Endothelial cell of umbilical vein (primary cell): Measurements from ENCODE around the gene MUC5AC. TPM values are rescaled to one million over a fixed set of nuclear protein-coding genes. Genes with fewer than 3 reads are reported as not detected.

Source experiments
- BruUV-seq: library from RNA; stranded (reverse); fragments of 400-500 nt; replicated peaks from 2 replicates; lab custom pipeline; 2021; lab: Mats Ljungman, UMichigan
- CTCF ChIA-PET: fragments of 300-600, 350-600 bp; sonication (Branson Sonifier 250); formaldehyde crosslinking; loops from one replicate; lab custom pipeline; 2021; ENCODE audit warnings: antibody characterized with exemption, inconsistent platforms; lab: Charles Lee
- POLR2A ChIA-PET: fragments of 300-600, 350-600 bp; sonication (Branson Sonifier 250); formaldehyde crosslinking; loops from one replicate; lab custom pipeline; 2021; ENCODE audit warnings: antibody characterized with exemption, inconsistent platforms; lab: Charles Lee
- DNase-seq: peaks from one replicate; pipeline ENCODE4 v3.0.0-alpha.2; 2011; ENCODE audit warnings: low read depth, low spot score
- FAIRE-seq: peaks from 2 replicates; lab custom pipeline; 2011; peaks lifted over from hg19 to GRCh38; lab: Jason Lieb, UNC
- H2AFZ ChIP-seq: 2 replicates; pipeline ENCODE4 v1.6.0; 2012; ENCODE audit warnings: low read depth, low read length, control low read depth, inconsistent platforms
- H3K27ac ChIP-seq: 2 replicates; pipeline ENCODE4 v1.5.1; 2011; ENCODE audit warnings: low read depth, mild to moderate bottlenecking, control low read depth, low read length, moderate library complexity; ENCODE audit not compliant: insufficient read depth
- H3K27me3 ChIP-seq, 2 experiments: 2 replicates each; pipeline versions ENCODE4 v1.6.0 to v1.6.1; 2011; ENCODE audit warnings: low read length in 2 of 2, mixed read lengths in 1 of 2; ENCODE audit not compliant: control insufficient read depth in 2 of 2, insufficient read depth in 2 of 2
- H3K36me3 ChIP-seq, 2 experiments: 2 replicates in 1 of 2; 3 replicates in 1 of 2; pipeline ENCODE4 v1.5.1; 2011; ENCODE audit warnings: low read length in 2 of 2, mild to moderate bottlenecking in 1 of 2, moderate library complexity in 1 of 2; ENCODE audit not compliant: control insufficient read depth in 2 of 2, insufficient read depth in 2 of 2; ENCODE audit errors: extremely low read depth in 1 of 2
- H3K4me1 ChIP-seq: 3 replicates; pipeline ENCODE4 v1.5.1; 2011; ENCODE audit warnings: mild to moderate bottlenecking, low read length; ENCODE audit not compliant: control insufficient read depth, insufficient read depth; ENCODE audit errors: extremely low read depth
- H3K4me2 ChIP-seq: 2 replicates; pipeline ENCODE4 v1.6.1; 2011; ENCODE audit warnings: low read length, control low read depth, mixed read lengths; ENCODE audit not compliant: insufficient read depth
- H3K4me3 ChIP-seq, 3 experiments: fragments of 200-600 bp in 1 of 3; sonication (generic), shearing (Covaris generic) in 1 of 3; replicated peaks in 1 of 3; 2 replicates each; pipeline ENCODE4 v1.5.1; 2011 to 2016; ENCODE audit warnings: control low read depth in 3 of 3, low read length in 3 of 3, mild to moderate bottlenecking in 2 of 3, inconsistent platforms in 1 of 3, low read depth in 1 of 3, moderate library complexity in 1 of 3; ENCODE audit not compliant: insufficient read depth in 1 of 3
- H3K79me2 ChIP-seq: 2 replicates; pipeline ENCODE4 v1.6.0; 2012; ENCODE audit warnings: low read length, inconsistent platforms; ENCODE audit not compliant: control insufficient read depth, insufficient read depth
- H3K9ac ChIP-seq: replicated peaks from 2 replicates; pipeline ENCODE3; 2011; ENCODE audit warnings: low read length, control low read depth; ENCODE audit not compliant: insufficient read depth; ENCODE audit errors: extremely low read depth
- H3K9me1 ChIP-seq: replicated peaks from 3 replicates; pipeline ENCODE4 v1.6.0; 2011; ENCODE audit warnings: mild to moderate bottlenecking, low read length; ENCODE audit not compliant: control insufficient read depth, insufficient read depth; ENCODE audit errors: extremely low read depth
- H3K9me3 ChIP-seq: replicated peaks from 2 replicates; pipeline ENCODE4 v1.5.1; 2012; ENCODE audit warnings: low read length, inconsistent platforms; ENCODE audit not compliant: control insufficient read depth, insufficient read depth
- H4K20me1 ChIP-seq: replicated peaks from 2 replicates; pipeline ENCODE3; 2011; ENCODE audit warnings: mild to moderate bottlenecking, low read length; ENCODE audit not compliant: control insufficient read depth, insufficient read depth; ENCODE audit errors: extremely low read depth
- CTCF ChIP-seq, 2 donors: IDR thresholded peaks; 1 replicate in 1 of 2; 2 replicates in 1 of 2; pipeline ENCODE4 v1.5.1; 2011; ENCODE audit warnings: low read length in 2 of 2, mild to moderate bottlenecking in 2 of 2, moderate library complexity in 2 of 2, control low read depth in 1 of 2, inconsistent platforms in 1 of 2, low read depth in 1 of 2; ENCODE audit not compliant: insufficient read depth in 1 of 2; ENCODE audit errors: extremely low read depth in 1 of 2
- EZH2 ChIP-seq: IDR thresholded peaks from 2 replicates; pipeline ENCODE4 v1.6.1; 2012; ENCODE audit warnings: borderline replicate concordance, low read depth, mild to moderate bottlenecking, moderate library complexity, low read length, inconsistent platforms; ENCODE audit not compliant: severe bottlenecking
- FOS ChIP-seq: IDR thresholded peaks from 2 replicates; pipeline ENCODE4 v1.6.1; 2011; ENCODE audit warnings: mild to moderate bottlenecking, low read length, moderate library complexity, borderline replicate concordance; ENCODE audit not compliant: insufficient read depth
- GATA2 ChIP-seq: IDR thresholded peaks from 2 replicates; pipeline ENCODE4 v1.7.0; 2011; ENCODE audit warnings: low read depth, mild to moderate bottlenecking, moderate library complexity, mixed read lengths, low read length; ENCODE audit not compliant: insufficient read length, insufficient read depth
- JUN ChIP-seq: IDR thresholded peaks from 2 replicates; pipeline ENCODE4 v1.6.1; 2011; ENCODE audit warnings: borderline replicate concordance, low read depth; ENCODE audit not compliant: insufficient read length, insufficient read depth
- MAX ChIP-seq: IDR thresholded peaks from 2 replicates; pipeline ENCODE4 v1.6.1; 2011; ENCODE audit not compliant: insufficient read depth, insufficient read length
- MYC ChIP-seq: IDR thresholded peaks from one replicate; pipeline ENCODE4 v1.6.1; 2011; ENCODE audit warnings: mild to moderate bottlenecking, low read depth, low read length
- POLR2A ChIP-seq: IDR thresholded peaks from 2 replicates; pipeline ENCODE4 v1.6.1; 2012; ENCODE audit warnings: low read depth, mild to moderate bottlenecking, control low read depth, low read length
- POLR2AphosphoS5 ChIP-seq: IDR thresholded peaks from 2 replicates; pipeline ENCODE4 v1.6.1; 2012; ENCODE audit warnings: low read depth, mild to moderate bottlenecking, control low read depth, low read length, moderate library complexity; ENCODE audit not compliant: insufficient read depth
- dilution Hi-C: fragments of 300-500 bp; cut with MboI; formaldehyde crosslinking; loops from one replicate; pipeline ENCODE4 v1.15.0; 2019; ENCODE audit warnings: low sequenced_read_pairs; ENCODE audit not compliant: extremely low pct_ligation_motif_present
- intact Hi-C: fragments of 100-400 bp; cut with micrococcal nuclease; formaldehyde crosslinking; loops from one replicate; pipeline ENCODE4 v1.10.0; 2022
- polyA plus RNA-seq, 4 experiments: library from polyadenylated mRNA; depleted of rRNA in 3 of 4; stranded (reverse) in 3 of 4; unstranded in 1 of 4; fragments of >200 nt; gene quantifications; 2 replicates each; pipeline versions ENCODE4 v1.2.1 to v1.2.3, GENCODE V29; 2011 to 2012; ENCODE audit warnings: missing spikeins in 1 of 4
- total RNA-seq: library from RNA; stranded (reverse); gene quantifications from 2 replicates; pipeline ENCODE4 v1.2.3, GENCODE V29; 2021

Gene MUC5AC
- total and polyA plus RNA-seq, 2 donors (not counting 3 experiments of a cell fraction or from before 2014, with no cell fraction given) = not detected

GRCh38 chr11:1192741-1193325 lies 35.1 kb downstream of the MUC5AC start:
- TF ChIP-seq JUN = no peak
- no peak for TF ChIP-seq GATA2
- no peak for TF ChIP-seq EZH2
- TF ChIP-seq POLR2AphosphoS5 = no peak
- no peak for TF ChIP-seq MYC
- no peak for TF ChIP-seq POLR2A
- TF ChIP-seq MAX = no peak
- no peak for TF ChIP-seq CTCF (IDR thresholded peaks at IDR 0.05; ENCODE audit: extremely low read depth in 1 of 2, insufficient read depth in 1 of 2, low read depth in 1 of 2, low read length in 2 of 2)
- no peak for TF ChIP-seq FOS
- intact Hi-C loops (no loop called here), dilution Hi-C loops (no loop called here)
- Histone ChIP-seq H4K20me1 (no peaks in the 10 kb centered on the region), H3K79me2 (no peaks in the 10 kb centered on the region), H3K9ac (no peak overlapping the region), H3K9me1 (no peaks in the 10 kb centered on the region), H3K9me3 (no peaks in the 10 kb centered on the region), H3K36me3 (no peaks in the 10 kb centered on the region), H3K4me3 (no peak overlapping the region), H3K27ac (no peak overlapping the region), H3K4me2 (no peak overlapping the region), H3K27me3 (no peaks in the 10 kb centered on the region), H2AFZ (no peak overlapping the region), H3K4me1 (no peaks in the 10 kb centered on the region)
- ChIA-PET POLR2A (no interaction called here), CTCF (no interaction called here)
- BruUV-seq = no TSS peak
- DNase-seq (no peak), FAIRE-seq (no peak)
